ENCODE data around the gene ETFRF1. TPM values are rescaled to one million over a fixed set of nuclear protein-coding genes. Genes with fewer than 3 reads are reported as not detected.

Gene ETFRF1
- total RNA-seq, 1 experiment from 2014 or later: 7.7 TPM

DNA sequence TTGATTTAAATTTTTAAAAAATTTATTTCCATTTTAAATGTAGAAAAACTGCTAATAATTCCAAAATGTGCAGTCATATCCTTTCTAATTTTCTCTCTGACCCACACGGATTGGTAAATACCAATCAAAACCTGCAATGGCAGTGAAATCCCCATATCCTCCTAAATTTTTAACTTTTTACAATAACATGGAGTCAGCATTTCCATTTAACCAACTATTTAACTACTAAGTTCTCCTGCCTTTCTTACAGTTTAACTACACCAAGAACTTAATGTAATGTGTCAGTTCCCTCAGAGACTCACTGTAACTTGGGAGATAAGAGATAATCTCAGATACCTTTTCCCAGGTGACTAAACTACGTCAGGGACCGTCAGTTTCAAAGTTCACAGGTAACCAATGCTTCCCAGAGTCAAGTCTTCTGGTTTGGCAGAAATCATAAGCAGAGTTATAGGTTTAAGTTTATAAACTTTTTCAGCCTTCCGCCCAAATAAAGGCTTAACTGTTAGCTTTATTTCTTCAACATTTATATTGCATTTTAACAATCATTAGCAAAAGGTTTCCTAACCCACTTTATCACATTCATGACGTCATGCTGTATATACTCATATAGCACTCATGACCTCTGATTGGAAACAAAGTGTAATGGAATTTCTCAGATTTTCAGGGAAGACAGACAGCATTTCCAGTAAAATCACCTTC lies 48.1 kb downstream of the ETFRF1 start:
- Histone ChIP-seq H3K9ac (ENCODE audit: low read length) (no peak overlapping the region), H3K4me2 (ENCODE audit: low read length) (no peak overlapping the region), H3K27me3 (ENCODE audit: low read length) (no peaks in the 10 kb centered on the region), H4K20me1 (ENCODE audit: low read length) (no peaks in the 10 kb centered on the region), H3K4me1 (ENCODE audit: insufficient read depth, low read length) (no peaks in the 10 kb centered on the region), H3K4me3 (ENCODE audit: low read length) (no peak overlapping the region), H3K79me2 (ENCODE audit: low read length) (0 out of 2 replicates have a peak, but pooled peaks cover 12% of the 10 kb centered on the region), H3K9me2 (replicated peaks; ENCODE audit: low read length) (no peaks in the 10 kb centered on the region), H3K36me3 (ENCODE audit: low read depth, low read length) (no peaks in the 10 kb centered on the region), H3K9me3 (ENCODE audit: low read length) (no peaks in the 10 kb centered on the region), H3K27ac (ENCODE audit: low read length) (no peak overlapping the region), H2AFZ (ENCODE audit: low read length) (no peak overlapping the region), H3F3A (ENCODE audit: low read length, unreplicated experiment) (no peaks in the 10 kb centered on the region)
- intact Hi-C loops (cut with micrococcal nuclease): no loop called here
- ATAC-seq: no peak
- POLR2A ChIA-PET (ENCODE audit: unreplicated experiment): no interaction called here
- TF ChIP-seq EZH2 (IDR thresholded peaks at IDR 0.05; ENCODE audit: low read length, unreplicated experiment) (no peak), EZH2phosphoT487 (IDR thresholded peaks at IDR 0.05; ENCODE audit: borderline replicate concordance, low read length) (no peak), CTCF (conservative IDR thresholded peaks at IDR 0.05; ENCODE audit: low read depth, low read length) (no peak)
- no peak for DNase-seq
- BruUV-seq (replicated peaks): no TSS peak
- CTCF ChIA-PET: no interaction called here

DNA sequence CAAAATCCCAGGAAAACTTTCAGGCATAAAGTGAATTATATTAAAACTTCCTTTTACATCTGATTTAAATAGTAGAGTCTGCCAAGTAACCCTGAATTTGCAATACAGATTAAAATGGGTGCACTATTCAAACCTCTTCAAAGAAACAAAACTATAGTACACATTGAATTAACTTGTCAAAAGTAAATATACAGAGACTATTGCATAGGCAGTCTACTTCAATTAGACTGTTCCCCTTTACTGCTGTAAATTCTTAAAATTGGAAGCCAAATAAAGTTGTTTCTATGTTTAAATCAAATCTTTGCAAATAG lies 48.6 kb downstream of the ETFRF1 start:
- CTCF ChIA-PET: no interaction called here
- no peak overlapping the region for H3K27ac ChIP-seq (ENCODE audit: low read length)
- no peaks in the 10 kb centered on the region for H3K36me3 ChIP-seq (ENCODE audit: low read depth, low read length)
- no peak overlapping the region for H3K4me2 ChIP-seq (ENCODE audit: low read length)
- no peaks in the 10 kb centered on the region for H3F3A ChIP-seq (ENCODE audit: low read length, unreplicated experiment)
- intact Hi-C loops (cut with micrococcal nuclease): no loop called here
- H3K9ac ChIP-seq (ENCODE audit: low read length): no peak overlapping the region
- H3K4me1 ChIP-seq (ENCODE audit: insufficient read depth, low read length): no peaks in the 10 kb centered on the region
- no peaks in the 10 kb centered on the region for H3K9me2 ChIP-seq (replicated peaks; ENCODE audit: low read length)
- no peak for DNase-seq
- H3K79me2 ChIP-seq (ENCODE audit: low read length): peaks cover 17% of the 10 kb centered on the region; the same call in 1 of the 2 replicates
- no peaks in the 10 kb centered on the region for H4K20me1 ChIP-seq (ENCODE audit: low read length)
- no TSS peak for BruUV-seq (replicated peaks)
- POLR2A ChIA-PET (ENCODE audit: unreplicated experiment): no interaction called here
- no peak overlapping the region for H3K4me3 ChIP-seq (ENCODE audit: low read length)
- H2AFZ ChIP-seq (ENCODE audit: low read length): no peak overlapping the region
- H3K27me3 ChIP-seq (ENCODE audit: low read length): no peaks in the 10 kb centered on the region
- no peaks in the 10 kb centered on the region for H3K9me3 ChIP-seq (ENCODE audit: low read length)
- TF ChIP-seq EZH2 (IDR thresholded peaks at IDR 0.05; ENCODE audit: low read length, unreplicated experiment) (no peak), CTCF (conservative IDR thresholded peaks at IDR 0.05; ENCODE audit: low read depth, low read length) (no peak), EZH2phosphoT487 (IDR thresholded peaks at IDR 0.05; ENCODE audit: borderline replicate concordance, low read length) (no peak)
- no peak for ATAC-seq

- peaks cover 33% of the 10 kb centered on the region for H3K79me2 ChIP-seq (ENCODE audit: low read length)
- no peak for DNase-seq
- TF ChIP-seq CTCF (conservative IDR thresholded peaks at IDR 0.05; ENCODE audit: low read depth, low read length) (no peak), EZH2 (IDR thresholded peaks at IDR 0.05; ENCODE audit: low read length, unreplicated experiment) (no peak), EZH2phosphoT487 (IDR thresholded peaks at IDR 0.05; ENCODE audit: borderline replicate concordance, low read length) (no peak)
- H3K9me2 ChIP-seq (replicated peaks; ENCODE audit: low read length): no peaks in the 10 kb centered on the region
- H3K9me3 ChIP-seq (ENCODE audit: low read length): no peaks in the 10 kb centered on the region
- intact Hi-C loops (cut with micrococcal nuclease): no loop called here
- no peak overlapping the region for H3K27ac ChIP-seq (ENCODE audit: low read length)
- H2AFZ ChIP-seq (ENCODE audit: low read length): no peak overlapping the region
- no peaks in the 10 kb centered on the region for H3K36me3 ChIP-seq (ENCODE audit: low read depth, low read length)
- H3K4me3 ChIP-seq (ENCODE audit: low read length): no peak overlapping the region
- H3K9ac ChIP-seq (ENCODE audit: low read length): no peak overlapping the region
- ATAC-seq: no peak
- H4K20me1 ChIP-seq (ENCODE audit: low read length): no peaks in the 10 kb centered on the region
- H3K4me1 ChIP-seq (ENCODE audit: insufficient read depth, low read length): peaks cover 5% of the 10 kb centered on the region
- POLR2A ChIA-PET (ENCODE audit: unreplicated experiment): no interaction called here
- no peak overlapping the region for H3K4me2 ChIP-seq (ENCODE audit: low read length)
- H3K27me3 ChIP-seq (ENCODE audit: low read length): no peaks in the 10 kb centered on the region
- H3F3A ChIP-seq (ENCODE audit: low read length, unreplicated experiment): no peaks in the 10 kb centered on the region
- BruUV-seq (replicated peaks): no TSS peak
- CTCF ChIA-PET: no interaction called here
Observed at GRCh38 chr12:25245491-25245890, 50.5 kb downstream of the ETFRF1 start.

Measured in PC-3 (cell line).